HG03045 (cell line): ENCODE data around the gene CTNNA3.

ENCODE experiments used
- ATAC-seq: cut with Tn5 transposase; IDR thresholded peaks from one replicate; pipeline ENCODE4 v1.9.1; 2021; ENCODE audit warnings: mild to moderate bottlenecking, moderate library complexity; ENCODE audit not compliant: unreplicated experiment

CTNNA3 gene

GRCh38 chr10:66209025-66209424 lies 1487.0 kb downstream of the CTNNA3 start:
- no peak for ATAC-seq

- ATAC-seq = no peak
Measured at GRCh38 chr10:66204838-66205237, 1491.2 kb downstream of the CTNNA3 start.

- no peak for ATAC-seq
Measured at GRCh38 chr10:66202101-66202500, 1493.9 kb downstream of the CTNNA3 start.

- no peak for ATAC-seq
Measured at GRCh38 chr10:66192162-66192831, 1503.7 kb downstream of the CTNNA3 start.

- no peak for ATAC-seq
Measured at GRCh38 chr10:66190413-66190812, 1505.6 kb downstream of the CTNNA3 start.

GRCh38 chr10:66189271-66189670 lies 1506.7 kb downstream of the CTNNA3 start:
- ATAC-seq = no peak

- ATAC-seq = no peak
Measured at GRCh38 chr10:66187053-66187733, 1508.8 kb downstream of the CTNNA3 start.

GRCh38 chr10:66183028-66183427 lies 1513.0 kb downstream of the CTNNA3 start:
- ATAC-seq = no peak

- peak; percentile 76 for ATAC-seq
Measured at GRCh38 chr10:66180581-66181318, 1515.2 kb downstream of the CTNNA3 start.

GRCh38 chr10:66180021-66180420 lies 1516.0 kb downstream of the CTNNA3 start:
- no peak for ATAC-seq

- no peak for ATAC-seq
Measured at GRCh38 chr10:66176772-66177171, 1519.2 kb downstream of the CTNNA3 start.

- ATAC-seq = no peak
Measured at GRCh38 chr10:66167816-66168215, 1528.2 kb downstream of the CTNNA3 start.

GRCh38 chr10:66162560-66163143 lies 1533.3 kb downstream of the CTNNA3 start:
- no peak for ATAC-seq

GRCh38 chr10:66151346-66151745 lies 1544.6 kb downstream of the CTNNA3 start:
- ATAC-seq = no peak

- ATAC-seq = no peak
Measured at GRCh38 chr10:66148312-66148711, 1547.7 kb downstream of the CTNNA3 start.

- ATAC-seq = no peak
Measured at GRCh38 chr10:66144016-66144415, 1552.0 kb downstream of the CTNNA3 start.

GRCh38 chr10:66102756-66103155 lies 1593.2 kb downstream of the CTNNA3 start:
- ATAC-seq = no peak

GRCh38 chr10:66098595-66099480 lies 1597.2 kb downstream of the CTNNA3 start:
- ATAC-seq = no peak

GRCh38 chr10:66095610-66096009 lies 1600.4 kb downstream of the CTNNA3 start:
- no peak for ATAC-seq

- no peak for ATAC-seq
Measured at GRCh38 chr10:66085906-66086305, 1610.1 kb downstream of the CTNNA3 start.

- ATAC-seq = no peak
Measured at GRCh38 chr10:66071907-66072306, 1624.1 kb downstream of the CTNNA3 start.
